ENCODE data around the gene MINPP1.
A peak's percentile ranks its signal among the peaks of the same experiment; 100 is the strongest.
"Not testable (repeated sequence)": the region's sequence is repeated elsewhere in the genome, so short reads cannot be mapped to it uniquely, and the experiment has no call there.

The MINPP1 gene

GRCh38 chr10:87562750-87563149 is 58.1 kb downstream of the MINPP1 start:
- DNase-seq, result no peak

- DNase-seq, result no peak
These were observed 60.3 kb downstream of the MINPP1 start for GRCh38 chr10:87565010-87565409.

- DNase-seq, result no peak
These were observed 71.2 kb downstream of the MINPP1 start for GRCh38 chr10:87575851-87576250.

- DNase-seq, result no peak
These were observed 73.6 kb downstream of the MINPP1 start for GRCh38 chr10:87578160-87578841.

- DNase-seq, result no peak
These were observed 74.2 kb downstream of the MINPP1 start for GRCh38 chr10:87578842-87579401.

- no peak for DNase-seq
These were observed 74.9 kb downstream of the MINPP1 start for GRCh38 chr10:87579563-87579962.

GRCh38 chr10:87580016-87580415 is 75.3 kb downstream of the MINPP1 start:
- DNase-seq, result no peak

- DNase-seq, result no peak
These were observed 81.1 kb downstream of the MINPP1 start for GRCh38 chr10:87585565-87586514.

- no peak for DNase-seq
These were observed 85.0 kb downstream of the MINPP1 start for GRCh38 chr10:87589645-87590051.

GRCh38 chr10:87590705-87591588 is 86.3 kb downstream of the MINPP1 start:
- DNase-seq, result no peak

GRCh38 chr10:87591589-87591886 is 86.8 kb downstream of the MINPP1 start:
- DNase-seq, result no peak

- not testable (repeated sequence) for DNase-seq
These were observed 88.2 kb downstream of the MINPP1 start for GRCh38 chr10:87592920-87593319.

- no peak for DNase-seq
These were observed 89.0 kb downstream of the MINPP1 start for GRCh38 chr10:87593702-87594101.

GRCh38 chr10:87594181-87594580 is 89.5 kb downstream of the MINPP1 start:
- DNase-seq, result no peak

- no peak for DNase-seq
These were observed 90.2 kb downstream of the MINPP1 start for GRCh38 chr10:87594864-87595263.

GRCh38 chr10:87596351-87596750 is 91.7 kb downstream of the MINPP1 start:
- no peak for DNase-seq

GRCh38 chr10:87598700-87599099 is 94.0 kb downstream of the MINPP1 start:
- DNase-seq, result peak in 27 of 56 donors; percentile 0 to 67 (median 13)

- DNase-seq, result no peak
These were observed 95.9 kb downstream of the MINPP1 start for GRCh38 chr10:87600581-87600980.
